H1 (cell line): ENCODE results near the gene STT3A. TPM values are rescaled to one million over a fixed set of nuclear protein-coding genes. Genes with fewer than 3 reads are reported as not detected.

Experiments
- CTCF ChIA-PET: fragments of 300-600 bp; sonication (Branson Sonifier 250); formaldehyde crosslinking; loops from one replicate; lab custom pipeline; 2021; ENCODE audit not compliant: partially characterized antibody; lab: Charles Lee
- POLR2A ChIA-PET: fragments of 300-600 bp; sonication (Branson Sonifier 250); formaldehyde crosslinking; loops from one replicate; lab custom pipeline; 2021; ENCODE audit warnings: inconsistent platforms; ENCODE audit not compliant: partially characterized antibody; lab: Charles Lee
- DNase-seq, 2 experiments: peaks; one replicate each; pipeline versions ENCODE4 v3.0.0 to v3.0.0-alpha.2; 2010 to 2022; ENCODE audit warnings: low spot score in 2 of 2, low read depth in 1 of 2, mixed read lengths in 1 of 2
- FAIRE-seq: peaks from 2 replicates; lab custom pipeline; 2011; peaks lifted over from hg19 to GRCh38; lab: Jason Lieb, UNC
- H2AFZ ChIP-seq: 2 replicates; pipeline ENCODE4 v1.8.1; 2012; ENCODE audit warnings: low read length, inconsistent platforms
- H2AK5ac ChIP-seq: 2 replicates; pipeline ENCODE4 v1.6.1; 2013; ENCODE audit warnings: low read depth, low read length
- H2BK120ac ChIP-seq: replicated peaks from 2 replicates; pipeline ENCODE3; 2013; ENCODE audit warnings: low read depth, low read length, inconsistent platforms
- H2BK12ac ChIP-seq: 2 replicates; pipeline ENCODE4 v1.6.1; 2013; ENCODE audit warnings: low read depth, low read length
- H2BK15ac ChIP-seq: 2 replicates; pipeline ENCODE4 v1.6.1; 2013; ENCODE audit warnings: low read length
- H2BK20ac ChIP-seq: 2 replicates; pipeline ENCODE4 v1.6.1; 2013; ENCODE audit warnings: low read length
- H2BK5ac ChIP-seq: 2 replicates; pipeline ENCODE4 v1.6.1; 2013; ENCODE audit warnings: low read depth, low read length
- H3K14ac ChIP-seq: 2 replicates; pipeline ENCODE4 v1.6.1; 2013; ENCODE audit warnings: inconsistent platforms; ENCODE audit not compliant: insufficient read length
- H3K18ac ChIP-seq: 2 replicates; pipeline ENCODE4 v1.6.1; 2013; ENCODE audit warnings: low read length; ENCODE audit errors: extremely low read depth
- H3K23ac ChIP-seq: 2 replicates; pipeline ENCODE4 v1.6.1; 2013; ENCODE audit warnings: inconsistent platforms; ENCODE audit not compliant: insufficient read length
- H3K23me2 ChIP-seq: 2 replicates; pipeline ENCODE4 v1.6.1; 2013; ENCODE audit warnings: low read depth, low read length
- H3K27ac ChIP-seq: 2 replicates; pipeline ENCODE4 v1.6.1; 2011; ENCODE audit warnings: low read depth, low read length, inconsistent platforms
- H3K27me3 ChIP-seq, 4 experiments: replicated peaks in 1 of 4; 1 replicate in 1 of 4; 2 replicates in 3 of 4; pipeline versions ENCODE4 v1.6.1 to v1.8.1; 2011 to 2013; ENCODE audit warnings: low read length in 3 of 4, mild to moderate bottlenecking in 3 of 4, inconsistent platforms in 2 of 4, mixed read lengths in 2 of 4, moderate library complexity in 1 of 4; ENCODE audit not compliant: control insufficient read depth in 3 of 4, insufficient read depth in 3 of 4; ENCODE audit errors: extremely low read depth in 1 of 4
- H3K36me3 ChIP-seq, 4 experiments: 2 replicates each; pipeline versions ENCODE4 v1.6.1 to v1.8.1; 2011 to 2013; ENCODE audit warnings: mild to moderate bottlenecking in 4 of 4, low read length in 3 of 4, moderate library complexity in 2 of 4, control low read depth in 1 of 4, inconsistent platforms in 1 of 4; ENCODE audit not compliant: insufficient read depth in 4 of 4, control insufficient read depth in 2 of 4
- H3K4ac ChIP-seq: replicated peaks from 2 replicates; pipeline ENCODE3; 2013; ENCODE audit warnings: low read length, low read depth, mixed read lengths, inconsistent platforms; ENCODE audit not compliant: insufficient read length
- H3K4me1 ChIP-seq, 4 experiments: replicated peaks in 1 of 4; 1 replicate in 1 of 4; 2 replicates in 3 of 4; pipeline versions ENCODE4 v1.6.1 to v1.8.1; 2011 to 2013; ENCODE audit warnings: low read length in 3 of 4, inconsistent platforms in 2 of 4, mixed read lengths in 1 of 4; ENCODE audit not compliant: insufficient read depth in 4 of 4, control insufficient read depth in 3 of 4
- H3K4me2 ChIP-seq, 2 experiments: 2 replicates each; pipeline versions ENCODE4 v1.6.1 to v1.8.1; 2011 to 2013; ENCODE audit warnings: low read depth in 2 of 2, low read length in 2 of 2, control low read depth in 1 of 2, inconsistent platforms in 1 of 2, mild to moderate bottlenecking in 1 of 2; ENCODE audit not compliant: insufficient read depth in 1 of 2
- H3K4me3 ChIP-seq, 4 experiments: fragments of 200-600, 300-600 bp in 1 of 4; sonication (generic), shearing (Covaris generic), sonication (Bioruptor Twin) in 1 of 4; 2 replicates each; pipeline versions ENCODE4 v1.5.1 to v1.8.1; 2011 to 2016; ENCODE audit warnings: low read length in 4 of 4, low read depth in 3 of 4, control low read depth in 2 of 4, inconsistent platforms in 2 of 4, mild to moderate bottlenecking in 2 of 4, mixed read lengths in 1 of 4, moderate library complexity in 1 of 4; ENCODE audit not compliant: insufficient read depth in 2 of 4; ENCODE audit errors: extremely low read depth in 1 of 4
- H3K56ac ChIP-seq: replicated peaks from 2 replicates; pipeline ENCODE3; 2013; ENCODE audit warnings: low read depth, mild to moderate bottlenecking, mixed read lengths, low read length, inconsistent platforms; ENCODE audit not compliant: insufficient read length
- H3K79me1 ChIP-seq: 2 replicates; pipeline ENCODE4 v1.6.1; 2013; ENCODE audit warnings: low read depth, low read length, control low read depth
- H3K79me2 ChIP-seq, 2 experiments: 2 replicates each; pipeline versions ENCODE4 v1.6.1 to v1.8.1; 2012 to 2013; ENCODE audit warnings: low read length in 2 of 2, mild to moderate bottlenecking in 2 of 2, inconsistent platforms in 1 of 2; ENCODE audit not compliant: insufficient read depth in 2 of 2, control insufficient read depth in 1 of 2
- H3K9ac ChIP-seq, 4 experiments: replicated peaks in 1 of 4; 1 replicate in 1 of 4; 2 replicates in 3 of 4; pipeline versions ENCODE4 v1.6.1 to v1.8.1; 2011 to 2013; ENCODE audit warnings: low read depth in 3 of 4, low read length in 3 of 4, control low read depth in 2 of 4, mild to moderate bottlenecking in 2 of 4, moderate library complexity in 2 of 4, inconsistent platforms in 1 of 4; ENCODE audit errors: extremely low read depth in 1 of 4
- H3K9me3 ChIP-seq, 2 experiments: 2 replicates each; pipeline versions ENCODE4 v1.6.1 to v1.8.1; 2012 to 2013; ENCODE audit warnings: mild to moderate bottlenecking in 2 of 2, moderate library complexity in 2 of 2, control low read depth in 1 of 2, inconsistent platforms in 1 of 2, low read depth in 1 of 2, low read length in 1 of 2, mixed read lengths in 1 of 2; ENCODE audit not compliant: insufficient read depth in 2 of 2
- H4K20me1 ChIP-seq, 2 experiments: replicated peaks in 1 of 2; 2 replicates each; pipeline versions ENCODE3 to v1.8.1; 2011 to 2013; ENCODE audit warnings: inconsistent platforms in 2 of 2, low read length in 2 of 2, mild to moderate bottlenecking in 1 of 2; ENCODE audit not compliant: insufficient read depth in 2 of 2, control insufficient read depth in 1 of 2
- H4K5ac ChIP-seq: 2 replicates; pipeline ENCODE4 v1.6.1; 2013; ENCODE audit warnings: low read length, low read depth, mixed read lengths, inconsistent platforms; ENCODE audit not compliant: insufficient read length
- H4K8ac ChIP-seq: 2 replicates; pipeline ENCODE4 v1.8.0; 2013; ENCODE audit warnings: mild to moderate bottlenecking, moderate library complexity, low read length, inconsistent platforms; ENCODE audit not compliant: insufficient read depth; ENCODE audit errors: extremely low read depth
- H4K91ac ChIP-seq: replicated peaks from 2 replicates; pipeline ENCODE3; 2013; ENCODE audit warnings: low read length, mixed read lengths, inconsistent platforms; ENCODE audit not compliant: insufficient read length
- CEBPB ChIP-seq: IDR thresholded peaks from 2 replicates; pipeline ENCODE4 v1.6.1; 2012; ENCODE audit warnings: low read depth, low read length
- CHD1 ChIP-seq: IDR thresholded peaks from 2 replicates; pipeline ENCODE4 v1.6.1; 2012; ENCODE audit warnings: low read depth, low read length, improper control_type of control experiment
- GABPA ChIP-seq: IDR thresholded peaks from 2 replicates; pipeline ENCODE4 v1.6.1; 2011; ENCODE audit warnings: mild to moderate bottlenecking, low read length, moderate library complexity, borderline replicate concordance; ENCODE audit not compliant: insufficient read depth
- KDM1A ChIP-seq: fragments of 200-600, 300-600 bp; sonication (generic); IDR thresholded peaks from 2 replicates; pipeline ENCODE4 v1.7.1; 2016; ENCODE audit warnings: mild to moderate bottlenecking, low read length, borderline replicate concordance
- KDM4A ChIP-seq: IDR thresholded peaks from one replicate; pipeline ENCODE4 v1.7.1; 2012; ENCODE audit warnings: low read depth, mild to moderate bottlenecking, moderate library complexity, low read length, inconsistent platforms; ENCODE audit not compliant: severe bottlenecking
- RFX5 ChIP-seq: IDR thresholded peaks from 2 replicates; pipeline ENCODE4 v1.6.1; 2011; ENCODE audit warnings: low read depth, low read length, improper control_type of control experiment, borderline replicate concordance
- SRF ChIP-seq: IDR thresholded peaks from 2 replicates; pipeline ENCODE4 v1.6.1; 2011; ENCODE audit warnings: mild to moderate bottlenecking, low read depth, low read length, moderate library complexity
- WGBS, 2 experiments: shearing (Covaris generic) in 1 of 2; methylation state at CpG; one replicate each; pipeline versions ENCODE4 v1.1.6 to v1.1.7; 2013 to 2015; ENCODE audit warnings: low lambda C conversion rate in 2 of 2, mixed read lengths in 2 of 2, inconsistent platforms in 1 of 2, low coverage in 1 of 2, missing lambda C conversion rate in 1 of 2; ENCODE audit not compliant: insufficient replicate concordance in 2 of 2, insufficient coverage in 1 of 2, insufficient read length in 1 of 2; ENCODE audit errors: extremely low coverage in 1 of 2, missing lambda C conversion rate in 1 of 2; 5-methylcytosine and 5-hydroxymethylcytosine counted together
- polyA plus RNA-seq, 7 experiments: library from polyadenylated mRNA; depleted of rRNA in 3 of 7; stranded (reverse) in 5 of 7; unstranded in 2 of 7; fragments of >200 nt in 5 of 7; fragments of 200-250 nt in 2 of 7; gene quantifications; 1 replicate in 5 of 7; 2 replicates in 1 of 7; 4 replicates in 1 of 7; pipeline versions ENCODE4 v1.2.1 to v1.2.3, GENCODE V29; 2011 to 2013; ENCODE audit warnings: missing spikeins in 2 of 7, mixed read lengths in 2 of 7
- total RNA-seq: library from RNA; stranded (reverse); fragmentation: NEBNext Ultra II Directional; extraction: Animal tissue kit (Norgen Biotek cat#: 25700); gene quantifications from 2 replicates; pipeline ENCODE4 v1.2.1, GENCODE V29; 2021
- TF ChIP-seq, protein P1 (sequence below), 3 experiments: IDR thresholded peaks; 1 replicate in 2 of 3; 2 replicates in 1 of 3; pipeline versions ENCODE4 v1.5.1 to v1.6.1; 2011; ENCODE audit warnings: low read length in 3 of 3, mild to moderate bottlenecking in 3 of 3, inconsistent platforms in 2 of 3, low read depth in 1 of 3, moderate library complexity in 1 of 3; ENCODE audit not compliant: insufficient read depth in 1 of 3; ENCODE audit errors: control extremely low read depth in 1 of 3

STT3A gene
- total and polyA plus RNA-seq, 2 of the 8 experiments (the other 6 are each of a cell fraction or from before 2014, with no cell fraction given) = 173 to 211 TPM

DNA sequence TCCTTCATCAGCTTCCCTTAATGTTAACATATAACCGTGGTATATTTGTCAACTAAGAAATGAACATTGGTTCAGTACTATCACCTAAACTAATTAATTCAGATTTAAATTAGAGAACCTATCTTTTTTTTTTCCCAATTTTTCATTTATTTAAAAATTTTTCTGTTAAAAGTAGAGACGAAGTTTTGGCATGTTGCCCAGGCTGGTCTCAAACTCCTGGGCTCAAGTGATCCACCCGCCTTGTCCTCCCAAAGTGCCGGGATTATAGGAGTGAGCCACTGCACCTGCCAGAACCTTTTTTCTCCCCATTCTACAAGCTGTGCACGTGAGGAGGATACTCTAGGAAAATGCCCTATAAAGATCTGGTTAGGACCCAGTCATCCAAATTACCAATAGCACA, 19.7 kb upstream of the STT3A start:
- Histone ChIP-seq H4K20me1 (peaks cover 0 to 4% of the 10 kb centered on the region in 2 experiments), H2BK12ac (no peak overlapping the region), H3K18ac (no peak overlapping the region), H4K5ac (no peak overlapping the region), H3K14ac (no peak overlapping the region), H2AK5ac (no peak overlapping the region), H3K4ac (no peak overlapping the region), H3K36me3 (peaks cover 16 to 49% (median 39%) of the 10 kb centered on the region in 4 experiments), H3K23ac (no peak overlapping the region), H3K79me1 (peaks cover 3% of the 10 kb centered on the region; the same call in 1 of the 2 replicates), H2AFZ (no peak overlapping the region), H3K9ac (no peak overlapping the region), H2BK20ac (no peak overlapping the region), H2BK5ac (no peak overlapping the region), H3K4me3 (no peak overlapping the region), H3K79me2 (peaks cover 5 to 18% of the 10 kb centered on the region in 2 experiments; a peak in 3 of 4 replicates), H3K23me2 (peaks cover 6% of the 10 kb centered on the region), H2BK120ac (no peak overlapping the region), H4K91ac (no peak overlapping the region), H3K27me3 (no peaks in the 10 kb centered on the region), H2BK15ac (no peak overlapping the region), H4K8ac (no peak overlapping the region), H3K4me1 (peaks cover 2 to 10% (median 5%) of the 10 kb centered on the region in 4 experiments; a peak in 6 of 7 replicates), H3K27ac (no peak overlapping the region), H3K56ac (no peak overlapping the region), H3K4me2 (no peak overlapping the region), H3K9me3 (no peaks in the 10 kb centered on the region)
- FAIRE-seq = no peak
- ChIA-PET POLR2A (no interaction called here), CTCF (interaction anchor here (0.6 to 1.0 kb wide), 2 partner anchors 139 to 169 kb away, joined by 3 read pairs; no protein-coding TSS in a partner anchor)
- no peak for DNase-seq
- no peak for TF ChIP-seq CHD1
- no peak for TF ChIP-seq RFX5
- no peak for TF ChIP-seq SRF
- no peak for TF ChIP-seq GABPA
- TF ChIP-seq KDM4A = no peak
- TF ChIP-seq KDM1A = no peak
- TF ChIP-seq, protein P1, sequence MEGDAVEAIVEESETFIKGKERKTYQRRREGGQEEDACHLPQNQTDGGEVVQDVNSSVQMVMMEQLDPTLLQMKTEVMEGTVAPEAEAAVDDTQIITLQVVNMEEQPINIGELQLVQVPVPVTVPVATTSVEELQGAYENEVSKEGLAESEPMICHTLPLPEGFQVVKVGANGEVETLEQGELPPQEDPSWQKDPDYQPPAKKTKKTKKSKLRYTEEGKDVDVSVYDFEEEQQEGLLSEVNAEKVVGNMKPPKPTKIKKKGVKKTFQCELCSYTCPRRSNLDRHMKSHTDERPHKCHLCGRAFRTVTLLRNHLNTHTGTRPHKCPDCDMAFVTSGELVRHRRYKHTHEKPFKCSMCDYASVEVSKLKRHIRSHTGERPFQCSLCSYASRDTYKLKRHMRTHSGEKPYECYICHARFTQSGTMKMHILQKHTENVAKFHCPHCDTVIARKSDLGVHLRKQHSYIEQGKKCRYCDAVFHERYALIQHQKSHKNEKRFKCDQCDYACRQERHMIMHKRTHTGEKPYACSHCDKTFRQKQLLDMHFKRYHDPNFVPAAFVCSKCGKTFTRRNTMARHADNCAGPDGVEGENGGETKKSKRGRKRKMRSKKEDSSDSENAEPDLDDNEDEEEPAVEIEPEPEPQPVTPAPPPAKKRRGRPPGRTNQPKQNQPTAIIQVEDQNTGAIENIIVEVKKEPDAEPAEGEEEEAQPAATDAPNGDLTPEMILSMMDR (IDR thresholded peaks at IDR 0.05; ENCODE audit: control extremely low read depth in 1 of 3, insufficient read depth in 1 of 3, low read depth in 1 of 3, low read length in 3 of 3) = no peak
- TF ChIP-seq CEBPB = no peak
- WGBS, 2 experiments = 74% methylated on average over 5 of the region's 5 CpGs; no CpG with 5 or more reads in 1 of the 2 experiments
